HuH-7 (cell line): ENCODE data around the gene B4GALNT4.
"Not testable (repeated sequence)": the region's sequence is repeated elsewhere in the genome, so short reads cannot be mapped to it uniquely, and the experiment has no call there.

Experiments used
- DNase-seq: peaks from one replicate; pipeline ENCODE4 v3.0.0; 2011; ENCODE audit warnings: low spot score

The B4GALNT4 gene

DNA sequence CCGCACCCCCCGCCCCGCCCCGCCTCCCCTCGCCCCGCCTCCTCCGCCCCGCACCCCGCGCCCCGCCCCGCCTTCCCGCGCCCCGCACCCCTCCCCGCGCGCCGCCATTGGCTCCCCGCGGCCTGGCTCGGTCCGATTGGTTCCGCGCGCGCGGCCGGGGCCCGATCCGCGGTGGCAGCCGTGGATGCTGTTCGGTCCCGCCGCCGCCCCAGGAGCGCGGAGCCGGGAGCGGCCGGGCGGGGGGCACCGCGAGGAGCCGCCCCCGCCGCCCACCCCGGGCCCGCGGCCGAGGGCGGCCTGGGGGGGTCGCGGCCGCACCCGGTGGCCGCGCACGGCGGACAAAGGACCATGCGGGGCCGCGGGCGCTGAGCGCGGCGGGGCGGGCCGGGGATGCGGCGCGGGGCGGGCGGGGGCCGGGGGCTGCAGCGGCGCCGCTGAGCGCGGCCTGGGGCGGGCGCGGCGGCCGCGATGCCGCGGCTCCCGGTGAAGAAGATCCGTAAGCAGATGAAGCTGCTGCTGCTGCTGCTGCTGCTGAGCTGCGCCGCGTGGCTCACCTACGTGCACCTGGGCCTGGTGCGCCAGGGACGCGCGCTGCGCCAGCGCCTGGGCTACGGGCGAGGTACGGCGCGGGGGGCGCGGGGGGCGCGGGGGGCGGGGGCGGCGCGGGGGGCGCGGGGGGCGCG, at the start of gene B4GALNT4:
Gene B4GALNT4, plus strand, starts transcription at position 164 of the 683 bp plus-strand sequence. Its CDS starts 305 bp downstream, at position 469.
- DNase-seq: peak; percentile 80

GRCh38 chr11:319888-320273, 49.4 kb upstream of the B4GALNT4 start:
- not testable (repeated sequence) for DNase-seq

GRCh38 chr11:324156-324555, 45.1 kb upstream of the B4GALNT4 start:
- no peak for DNase-seq

DNA sequence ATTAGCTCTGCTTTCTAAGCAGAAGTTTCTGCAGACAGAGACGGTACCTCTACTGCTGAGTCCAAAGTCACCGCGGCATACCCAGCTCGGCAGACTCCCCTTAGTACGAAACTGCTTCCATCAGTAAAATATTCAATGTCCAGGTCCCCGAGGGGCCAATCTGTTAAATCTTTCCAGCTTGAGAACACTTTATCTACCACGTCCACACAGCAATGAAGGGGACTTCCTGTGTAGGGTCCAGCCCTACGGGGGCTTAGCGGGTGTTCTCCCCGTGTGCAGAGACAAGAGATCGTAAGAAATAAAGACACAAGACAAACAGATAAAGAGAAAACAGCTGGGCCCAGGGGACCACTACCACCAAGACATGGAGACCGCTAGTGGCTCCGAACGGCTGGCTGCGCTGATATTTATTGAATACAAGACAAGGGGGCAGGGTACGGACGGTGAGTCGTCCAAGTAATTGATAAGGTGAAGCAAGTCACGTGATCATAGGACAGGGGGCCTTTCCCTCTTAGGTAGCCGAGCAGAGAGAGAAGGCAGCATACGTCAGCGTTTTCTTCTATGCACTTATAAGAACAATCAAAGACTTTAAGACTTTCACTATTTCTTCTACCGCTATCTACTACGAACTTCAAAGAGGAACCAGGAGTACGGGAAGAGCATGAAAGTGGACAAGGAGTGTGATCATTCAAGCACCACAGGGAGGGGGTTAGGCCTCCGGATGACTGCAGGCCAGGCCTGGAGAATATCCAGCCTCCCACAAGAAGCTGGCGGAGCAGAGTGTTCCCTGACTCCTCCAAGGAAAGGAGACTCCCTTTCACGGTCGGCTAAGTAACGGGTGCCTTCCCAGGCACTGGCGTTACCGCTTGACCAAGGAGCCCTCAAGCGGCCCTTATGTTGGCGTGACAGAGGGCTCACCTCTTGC, 44.4 kb upstream of the B4GALNT4 start:
- not testable (repeated sequence) for DNase-seq

DNA sequence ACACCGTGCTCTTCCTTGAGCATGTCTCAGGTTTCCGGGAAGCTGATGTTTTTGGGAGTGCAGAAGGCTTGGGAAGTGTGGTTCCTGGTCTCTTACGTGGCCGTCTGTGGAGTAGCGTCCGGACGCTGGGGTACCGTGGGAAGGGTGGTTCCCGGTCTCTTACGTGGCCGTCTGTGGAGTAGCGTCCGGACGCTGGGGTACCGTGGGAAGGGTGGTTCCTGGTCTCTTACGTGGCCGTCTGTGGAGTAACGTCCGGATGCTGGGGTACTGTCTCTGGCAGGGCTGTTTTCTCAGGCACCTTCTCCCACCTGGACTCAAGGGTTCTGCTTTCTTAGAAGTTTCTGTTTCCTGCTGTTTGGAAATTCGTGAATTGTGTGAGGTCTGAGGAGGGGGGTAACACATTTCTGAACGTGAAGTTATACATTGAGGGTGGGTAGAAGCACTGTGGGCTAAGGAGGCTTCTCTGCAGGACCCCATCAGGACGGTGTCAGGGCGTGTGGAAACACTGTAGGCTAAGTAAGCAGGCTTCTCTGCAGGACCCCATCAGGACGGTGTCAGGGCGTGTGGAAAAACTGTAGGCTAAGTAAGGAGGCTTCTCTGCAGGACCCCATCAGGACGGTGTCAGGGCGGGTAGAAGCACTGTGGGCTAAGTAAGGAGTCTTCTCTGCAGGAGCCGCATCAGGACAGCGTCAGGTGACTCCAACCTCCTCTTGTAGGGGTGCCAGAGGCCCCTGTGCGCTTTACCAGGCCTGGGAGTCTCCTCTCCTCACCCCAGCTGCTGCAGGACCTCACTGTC, 43.3 kb upstream of the B4GALNT4 start:
- DNase-seq: no peak

DNA sequence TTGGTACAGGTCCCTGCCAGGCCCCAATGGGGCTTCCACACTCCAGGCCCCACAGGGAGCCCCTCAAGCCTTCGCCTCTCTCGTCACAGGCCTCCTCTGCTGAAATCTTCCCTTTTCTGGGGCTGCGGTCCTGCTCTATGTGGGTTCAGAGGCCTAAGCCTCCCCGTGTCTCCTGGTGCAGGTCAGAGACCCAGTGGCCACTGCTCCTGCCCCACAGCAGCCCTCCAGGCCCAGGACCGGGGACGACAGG, 42.8 kb upstream of the B4GALNT4 start:
- no peak for DNase-seq

DNA sequence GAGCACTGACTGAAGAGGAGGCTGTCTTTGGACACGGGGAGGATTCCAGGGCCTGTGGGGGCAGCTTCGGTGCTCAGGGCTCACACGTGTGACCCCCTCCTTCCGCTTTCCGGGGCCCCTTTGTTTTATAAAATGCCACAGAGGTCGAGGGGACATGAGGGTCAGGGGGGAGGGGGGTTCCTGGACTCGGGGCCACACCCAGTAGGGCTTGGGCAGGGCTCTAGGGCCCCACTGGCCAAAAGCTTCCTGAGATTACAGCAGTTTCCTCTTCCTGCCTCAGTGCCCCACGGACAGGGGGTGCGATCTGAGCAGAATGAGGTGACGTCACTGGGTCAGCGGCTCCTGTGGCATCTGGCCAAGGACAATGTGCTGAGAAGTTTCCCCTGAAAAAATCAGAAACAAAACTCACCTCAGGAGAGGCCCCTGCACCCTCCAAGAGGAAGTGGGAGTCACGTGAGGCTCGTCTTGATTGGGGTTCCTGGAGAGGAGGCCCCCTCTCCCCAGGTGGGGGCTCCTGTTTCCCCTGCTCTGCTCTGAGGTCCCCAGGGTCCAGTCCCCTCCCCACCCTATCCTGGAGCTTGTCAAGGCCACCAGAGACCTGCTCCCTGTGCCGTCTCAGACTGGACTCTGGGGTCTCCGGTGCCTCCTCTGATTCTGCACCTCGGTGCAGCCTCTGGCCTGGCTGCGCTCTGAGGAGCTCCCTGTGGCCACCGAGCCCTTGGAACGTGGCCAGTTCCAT, 42.3 kb upstream of the B4GALNT4 start:
- no peak for DNase-seq

- DNase-seq: no peak
Observed at GRCh38 chr11:327581-327923, 41.7 kb upstream of the B4GALNT4 start.

DNA sequence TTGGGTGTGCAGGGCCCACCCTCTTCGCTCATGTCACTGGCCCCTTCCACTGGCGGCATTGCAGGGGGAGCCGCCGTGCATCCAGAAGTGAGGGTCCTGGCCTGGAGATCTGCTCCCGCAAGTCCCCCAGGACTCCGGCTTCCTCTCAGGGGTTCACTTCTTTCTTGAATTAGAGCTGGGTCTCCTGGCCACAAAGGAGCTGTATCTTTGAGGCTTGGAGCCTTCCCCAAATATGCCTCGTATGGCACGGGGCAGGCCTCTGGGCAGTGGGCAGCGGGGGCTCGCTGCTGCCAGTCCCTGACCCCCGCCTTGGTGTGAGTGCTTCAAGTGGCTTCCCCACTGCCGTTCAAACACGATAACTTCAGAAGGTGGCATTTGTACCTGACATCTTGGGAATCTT, 41.3 kb upstream of the B4GALNT4 start:
- DNase-seq: no peak

DNA sequence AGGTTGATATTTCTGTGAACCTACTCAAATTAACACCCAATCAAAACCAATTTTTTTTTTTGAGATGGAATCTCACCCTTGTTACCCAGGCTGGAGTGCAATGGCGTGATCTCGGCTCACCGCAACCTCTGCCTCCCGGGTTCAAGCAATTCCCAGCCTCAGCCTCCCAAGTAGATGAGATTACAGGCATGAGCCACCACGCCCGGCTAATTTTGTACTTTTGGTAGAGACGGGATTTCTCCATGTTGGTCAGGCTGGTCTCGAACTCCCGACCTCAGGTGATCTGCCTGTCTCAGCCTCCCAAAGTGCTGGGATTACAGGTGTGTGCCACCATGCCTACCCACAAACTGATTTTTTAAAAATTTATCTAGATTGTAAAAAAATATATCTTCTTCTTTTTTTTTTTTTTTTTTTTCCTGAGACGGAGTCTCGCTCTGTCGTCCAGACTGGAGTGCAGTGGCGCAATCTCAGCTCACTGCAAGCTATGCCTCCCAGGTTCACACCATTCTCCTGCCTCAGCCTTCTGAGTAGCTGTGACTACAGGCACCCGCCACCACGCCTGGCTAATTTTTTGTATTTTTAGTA, 40.7 kb upstream of the B4GALNT4 start:
- not testable (repeated sequence) for DNase-seq

DNA sequence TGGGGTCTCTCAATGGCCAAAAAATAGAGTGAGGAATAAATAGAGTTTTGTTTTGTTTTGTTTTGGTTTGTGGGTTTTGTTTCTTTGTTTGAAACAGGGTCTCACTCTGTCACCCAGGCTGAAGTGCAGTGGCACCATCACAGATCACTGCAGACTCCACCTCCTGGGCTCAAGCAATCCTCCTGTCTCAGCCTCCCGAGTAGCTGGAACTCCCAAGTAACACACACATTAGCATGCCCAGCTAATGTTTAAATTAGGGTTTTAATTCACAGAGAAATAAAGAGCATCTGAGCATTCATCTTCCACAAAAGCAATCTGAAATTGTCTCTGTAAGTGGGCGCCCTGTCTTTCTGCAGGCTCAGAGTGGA, 39.4 kb upstream of the B4GALNT4 start:
- no peak for DNase-seq

- no peak for DNase-seq
Observed at GRCh38 chr11:330307-330693, 39.0 kb upstream of the B4GALNT4 start.

DNA sequence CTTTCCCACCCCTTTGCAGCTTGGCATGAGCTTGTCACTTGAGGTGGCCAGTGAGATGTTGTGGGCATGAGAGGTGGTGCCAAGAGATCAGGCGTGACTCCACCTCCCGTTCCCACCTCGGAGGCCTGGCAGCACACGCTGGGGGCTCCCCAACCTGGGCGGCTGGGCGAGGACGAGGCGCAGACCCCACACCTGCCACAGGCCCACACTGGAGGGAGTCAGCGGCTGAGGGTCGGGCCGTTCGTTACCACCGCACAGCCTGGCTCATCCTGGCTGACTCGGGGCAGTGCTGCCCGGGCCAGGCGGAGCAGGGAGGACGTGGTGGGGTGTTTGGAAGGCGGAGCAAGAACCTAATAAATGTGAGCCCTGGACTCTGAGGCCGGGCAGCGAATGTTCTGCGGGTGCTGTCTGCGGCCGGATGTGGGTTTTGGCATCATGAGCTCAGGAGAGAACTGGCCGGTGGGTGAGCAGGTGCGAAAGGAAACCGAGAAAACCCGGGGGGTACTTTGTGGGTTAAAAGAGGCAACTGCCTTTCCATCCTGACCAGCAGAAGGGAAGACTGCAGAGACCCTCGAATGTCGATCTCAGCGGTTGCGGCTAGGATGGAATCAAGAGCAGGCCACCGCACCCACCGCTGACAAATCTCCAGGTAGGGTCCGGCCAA, 38.5 kb upstream of the B4GALNT4 start:
- DNase-seq: no peak

DNA sequence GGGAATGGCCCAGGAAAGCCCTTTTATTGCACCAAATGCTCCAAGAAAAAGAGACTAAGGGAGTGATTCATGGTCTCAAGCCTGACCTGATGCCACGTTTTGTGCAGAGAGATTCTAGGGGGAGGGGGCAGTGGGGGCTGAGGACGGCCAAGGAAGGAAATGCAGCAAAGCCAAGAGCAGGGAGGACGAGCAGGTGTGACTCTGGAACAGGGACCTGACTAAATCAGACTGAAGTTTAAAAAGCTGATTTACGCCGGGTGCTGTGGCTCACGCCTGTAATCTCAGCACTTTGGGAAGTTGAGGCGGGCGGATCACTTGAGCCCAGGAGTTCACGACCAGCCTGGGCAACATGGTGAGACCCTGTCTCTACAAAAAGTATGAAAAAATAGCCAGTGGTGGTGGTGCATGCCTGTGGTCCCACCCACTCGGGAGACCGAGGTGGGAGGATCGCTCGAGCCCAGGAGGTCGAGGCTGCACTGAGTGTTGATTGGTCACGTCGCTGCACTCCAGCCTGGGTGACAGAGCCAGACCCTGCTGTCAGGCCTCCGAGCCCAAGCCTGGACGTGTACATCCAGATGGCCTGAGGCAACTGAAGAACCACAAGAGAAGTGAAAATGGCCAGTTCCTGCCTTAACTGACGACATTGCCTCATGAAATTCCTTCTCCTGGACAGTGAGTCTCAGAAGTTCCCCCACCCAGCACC, 37.8 kb upstream of the B4GALNT4 start:
- DNase-seq: no peak

DNA sequence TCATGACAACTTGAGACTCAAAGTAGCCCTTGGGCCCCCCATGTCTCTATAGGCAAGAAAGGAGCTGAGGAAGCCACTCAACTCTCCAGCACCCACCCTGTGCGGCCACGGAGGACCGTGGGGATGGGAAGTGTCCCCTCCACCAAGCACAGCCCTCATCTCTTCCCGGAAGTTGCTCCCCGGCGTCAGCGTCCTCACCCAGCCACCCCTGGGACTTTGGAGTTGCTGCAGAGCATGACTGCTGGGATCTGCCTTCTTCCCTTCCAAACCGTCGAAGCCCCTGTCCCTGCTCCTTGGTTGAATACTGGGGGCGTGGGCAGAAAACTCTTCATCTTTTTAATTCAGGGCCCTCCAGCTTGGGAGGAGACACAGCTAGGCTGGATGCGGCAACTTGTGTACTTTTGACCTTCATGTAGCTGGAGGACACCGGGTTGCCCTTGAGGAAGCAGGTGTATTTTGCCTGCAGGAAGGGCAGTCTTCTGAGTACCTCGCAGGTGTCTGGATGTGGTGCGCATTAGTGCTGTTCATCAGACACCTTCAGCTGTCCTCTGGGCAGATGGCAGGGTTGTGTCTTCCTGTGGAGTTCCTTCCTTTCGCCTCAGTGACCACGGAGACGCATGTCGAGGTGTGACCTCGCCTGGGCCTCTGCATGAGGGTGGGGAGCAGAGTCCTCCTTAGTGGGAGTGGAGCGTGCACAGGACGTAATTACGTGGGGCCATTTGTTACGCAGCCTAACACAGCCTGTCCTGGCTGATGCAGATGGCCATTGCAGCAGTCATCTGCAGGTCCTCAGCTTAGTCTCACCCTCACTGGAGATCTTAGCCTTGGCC, 36.4 kb upstream of the B4GALNT4 start:
- no peak for DNase-seq

DNA sequence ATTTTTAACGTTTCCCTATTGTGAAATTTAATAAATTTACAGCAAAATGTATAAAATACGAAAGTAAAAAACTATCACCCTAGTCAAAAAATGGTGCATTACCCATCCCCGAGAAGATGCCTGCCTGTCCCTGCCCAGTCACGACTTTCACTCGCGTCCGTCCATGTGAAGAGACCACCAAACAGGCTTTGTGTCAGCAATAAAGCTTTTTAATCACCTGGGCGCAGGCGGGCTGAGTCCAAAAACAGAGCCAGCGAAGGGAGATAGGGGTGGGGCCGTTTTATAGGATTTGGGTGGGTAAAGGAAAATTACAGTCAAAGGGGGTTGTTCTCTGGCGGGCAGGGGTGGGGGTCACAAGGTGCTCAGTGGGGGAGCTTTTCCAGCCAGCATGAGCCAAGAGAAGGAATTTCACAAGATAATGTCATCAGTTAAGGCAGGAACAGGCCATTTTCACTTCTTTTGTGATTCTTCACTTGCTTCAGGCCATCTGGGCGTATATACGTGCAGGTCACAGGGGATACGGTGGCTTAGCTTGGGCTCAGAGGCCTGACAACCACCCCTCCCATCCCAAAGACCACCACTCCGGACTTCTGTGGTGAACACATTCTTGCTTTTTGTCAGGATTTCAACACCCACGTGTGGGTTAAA, 35.6 kb upstream of the B4GALNT4 start:
- DNase-seq: not testable (repeated sequence)

GRCh38 chr11:334264-334994, 34.9 kb upstream of the B4GALNT4 start:
- DNase-seq: no peak
